ENCODE data around the gene CPED1.

DNA sequence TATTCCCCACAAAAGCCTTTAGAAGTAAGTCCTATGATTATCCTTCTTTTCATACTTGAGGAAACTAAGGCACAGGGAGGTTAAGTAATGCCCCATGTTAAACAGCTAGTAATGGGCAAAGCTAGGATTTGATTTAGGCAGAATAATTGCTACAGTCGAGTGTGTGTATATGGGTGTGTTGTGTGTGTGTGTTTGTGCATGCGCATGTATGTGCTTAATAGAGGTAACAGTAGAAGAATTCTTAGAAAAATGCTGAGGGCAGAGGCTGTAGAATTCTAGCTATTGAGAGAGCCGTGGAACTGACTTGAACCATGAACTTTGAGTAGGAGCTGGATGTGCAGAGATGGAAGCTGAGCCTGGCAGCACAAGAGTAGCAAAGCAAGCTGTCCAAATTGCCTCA is 208.9 kb downstream of the CPED1 start:
- TF ChIP-seq, protein P1, sequence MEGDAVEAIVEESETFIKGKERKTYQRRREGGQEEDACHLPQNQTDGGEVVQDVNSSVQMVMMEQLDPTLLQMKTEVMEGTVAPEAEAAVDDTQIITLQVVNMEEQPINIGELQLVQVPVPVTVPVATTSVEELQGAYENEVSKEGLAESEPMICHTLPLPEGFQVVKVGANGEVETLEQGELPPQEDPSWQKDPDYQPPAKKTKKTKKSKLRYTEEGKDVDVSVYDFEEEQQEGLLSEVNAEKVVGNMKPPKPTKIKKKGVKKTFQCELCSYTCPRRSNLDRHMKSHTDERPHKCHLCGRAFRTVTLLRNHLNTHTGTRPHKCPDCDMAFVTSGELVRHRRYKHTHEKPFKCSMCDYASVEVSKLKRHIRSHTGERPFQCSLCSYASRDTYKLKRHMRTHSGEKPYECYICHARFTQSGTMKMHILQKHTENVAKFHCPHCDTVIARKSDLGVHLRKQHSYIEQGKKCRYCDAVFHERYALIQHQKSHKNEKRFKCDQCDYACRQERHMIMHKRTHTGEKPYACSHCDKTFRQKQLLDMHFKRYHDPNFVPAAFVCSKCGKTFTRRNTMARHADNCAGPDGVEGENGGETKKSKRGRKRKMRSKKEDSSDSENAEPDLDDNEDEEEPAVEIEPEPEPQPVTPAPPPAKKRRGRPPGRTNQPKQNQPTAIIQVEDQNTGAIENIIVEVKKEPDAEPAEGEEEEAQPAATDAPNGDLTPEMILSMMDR (IDR thresholded peaks at IDR 0.05; ENCODE audit: low read length) = no peak
- TF ChIP-seq EZH2phosphoT487 (IDR thresholded peaks at IDR 0.05; ENCODE audit: low read length) = no peak
